Measurements from ENCODE around the gene RIPK1. TPM values are rescaled to one million over a fixed set of nuclear protein-coding genes. Genes with fewer than 3 reads are reported as not detected.

The RIPK1 gene
- total and polyA plus RNA-seq, 8 donors: 18.9 to 24.9 (median 22.4) TPM

- intact Hi-C loops (cut with DNase I): no loop called here
- ATAC-seq (no peak), DNase-seq (no peak)
- H3K36me3 ChIP-seq: peaks cover 0 to 3% of the 10 kb centered on the region in 2 donors
- peaks cover 0 to 8% of the 10 kb centered on the region in 2 donors for H3K4me1 ChIP-seq
- no peaks in the 10 kb centered on the region for H3K27me3 ChIP-seq
- H3K9me3 ChIP-seq: no peaks in the 10 kb centered on the region
- H3K27ac ChIP-seq: no peak overlapping the region
- TF ChIP-seq CTCF (IDR thresholded peaks at IDR 0.05): no peak
- no peak overlapping the region for H3K4me3 ChIP-seq
These were observed 60.2 kb downstream of the RIPK1 start for GRCh38 chr6:3128356-3129108.

- ATAC-seq: no peak
- Histone ChIP-seq H3K4me3 (no peak overlapping the region), H3K27me3 (no peaks in the 10 kb centered on the region), H3K4me1 (peaks cover 0 to 4% of the 10 kb centered on the region in 2 donors), H3K9me3 (no peaks in the 10 kb centered on the region), H3K27ac (no peak overlapping the region), H3K36me3 (peaks cover 0 to 3% of the 10 kb centered on the region in 2 donors)
- DNase-seq: no peak
- TF ChIP-seq CTCF (IDR thresholded peaks at IDR 0.05): no peak
- intact Hi-C loops (cut with DNase I): loop anchor here in 1 of 2 donors (10.0 kb wide), 1 partner anchor 123 kb away; the partner anchor contains the start of gene PSMG4
These were observed 63.4 kb downstream of the RIPK1 start for GRCh38 chr6:3131695-3132094.

- no peak for ATAC-seq
- no peak for TF ChIP-seq CTCF (IDR thresholded peaks at IDR 0.05)
- Histone ChIP-seq H3K27ac (no peak overlapping the region), H3K9me3 (no peaks in the 10 kb centered on the region), H3K4me3 (no peak overlapping the region), H3K4me1 (peaks cover 0 to 4% of the 10 kb centered on the region in 2 donors), H3K27me3 (no peaks in the 10 kb centered on the region), H3K36me3 (peaks cover 0 to 1% of the 10 kb centered on the region in 2 donors)
- intact Hi-C loops (cut with DNase I): loop anchor here in 1 of 2 donors (10.0 kb wide), 1 partner anchor 121 kb away; the partner anchor contains the start of gene PSMG4
- no peak for DNase-seq
These were observed 65.2 kb downstream of the RIPK1 start for GRCh38 chr6:3133515-3133914.

- no peak for ATAC-seq
- no peaks in the 10 kb centered on the region for H3K9me3 ChIP-seq
- H3K36me3 ChIP-seq: no peaks in the 10 kb centered on the region
These were observed 67.5 kb downstream of the RIPK1 start for GRCh38 chr6:3135668-3136291.

More at GRCh38 chr6:3135668-3136291, 67.5 kb downstream of the RIPK1 start:
- DNase-seq: no peak
- intact Hi-C loops (cut with DNase I): loop anchor here in 1 of 2 donors (10.0 kb wide), 1 partner anchor 119 kb away; the partner anchor contains the start of gene PSMG4
- no peak for TF ChIP-seq CTCF (IDR thresholded peaks at IDR 0.05)
- no peaks in the 10 kb centered on the region for H3K27me3 ChIP-seq
- peaks cover 0 to 20% of the 10 kb centered on the region in 2 donors for H3K4me1 ChIP-seq
- H3K4me3 ChIP-seq: no peak overlapping the region
- no peak overlapping the region for H3K27ac ChIP-seq

All from left lung (tissue), 10 donors.